Adrenal gland (tissue), 12 donors: ENCODE data around the gene SYNE1. TPM values are rescaled to one million over a fixed set of nuclear protein-coding genes. Genes with fewer than 3 reads are reported as not detected.
A peak's percentile ranks its signal among the peaks of the same experiment; 100 is the strongest.

Experiments
- DNase-seq, 7 donors: peaks; one replicate each; pipeline ENCODE4 v3.0.0-alpha.2; 2019 to 2020
- H3K27ac ChIP-seq, 5 donors: fragments of 200-600 bp; sonication (generic) in 4 of 5; 1 replicate in 3 of 5; 2 replicates in 2 of 5; pipeline versions ENCODE4 v1.5.1 to v1.8.0; 2016 to 2020; ENCODE audit warnings: mild to moderate bottlenecking in 1 of 5
- H3K27me3 ChIP-seq: fragments of 200-600 bp; 2 replicates; pipeline ENCODE4 v1.8.0; 2021
- H3K36me3 ChIP-seq, 2 donors: fragments of 200-600 bp; replicated peaks in 1 of 2; 1 replicate in 1 of 2; 2 replicates in 1 of 2; pipeline versions ENCODE4 v1.5.1 to v1.8.0; 2018 to 2022
- H3K4me1 ChIP-seq, 2 donors: fragments of 200-600 bp; replicated peaks in 1 of 2; 1 replicate in 1 of 2; 2 replicates in 1 of 2; pipeline versions ENCODE4 v1.5.1 to v1.8.0; 2018 to 2021
- H3K4me3 ChIP-seq, 4 donors: fragments of 200-600 bp; sonication (generic) in 3 of 4; one replicate each; pipeline ENCODE4 v1.5.1; 2016 to 2018
- H3K9me3 ChIP-seq, 3 donors: fragments of 200-600 bp; sonication (generic) in 1 of 3; replicated peaks in 1 of 3; 1 replicate in 2 of 3; 2 replicates in 1 of 3; pipeline versions ENCODE4 v1.5.1 to v1.8.0; 2016 to 2021
- POLR2A ChIP-seq, 2 donors: fragments of 450-650 bp; IDR thresholded peaks; one replicate each; pipeline ENCODE4 v1.6.1; 2017; ENCODE audit warnings: antibody characterized with exemption in 2 of 2, mild to moderate bottlenecking in 2 of 2, moderate library complexity in 1 of 2
- WGBS, 4 donors: extraction: QIAGEN DNeasy Blood & Tissue Kit in 2 of 4; methylation state at CpG; one replicate each; pipeline versions ENCODE4 v1.1.5 to v1.1.7; 2013 to 2017; 5-methylcytosine and 5-hydroxymethylcytosine counted together
- intact Hi-C, 2 donors: fragments of 100-400 bp; cut with DNase I; formaldehyde crosslinking; loops; one replicate each; pipeline versions ENCODE4 v1.14.1 to v1.15.0; 2022 to 2023
- polyA plus RNA-seq, 3 donors: library from polyadenylated mRNA; stranded (reverse); fragments of 200-250 nt in 2 of 3; fragments of 350-450 nt in 1 of 3; fragmentation: Illumina TruSeq in 1 of 3; extraction: RNeasy Lipid Tissue Mini Kit (QIAGEN cat#74804) in 1 of 3; gene quantifications; one replicate each; pipeline ENCODE4 v1.2.3, GENCODE V29; 2013 to 2014
- total RNA-seq, 9 donors: library from RNA; depleted of rRNA in 4 of 9; stranded (reverse); fragments of >200 nt in 4 of 9; fragments of 120-200 nt in 1 of 9; fragmentation: NEBNext Ultra II Directional in 1 of 9; extraction: Animal tissue kit (Norgen Biotek cat#: 25700) in 1 of 9; gene quantifications; one replicate each; pipeline versions ENCODE4 v1.1.0 to v1.2.4, GENCODE V29; 2013 to 2023
- TF ChIP-seq, protein P1 (sequence below), 6 experiments: fragments of 450-650 bp in 4 of 6; fragments of 200-600 bp in 2 of 6; sonication (generic) in 1 of 6; IDR thresholded peaks; 1 replicate in 5 of 6; 2 replicates in 1 of 6; pipeline versions ENCODE4 v1.5.1 to v1.8.0; 2016 to 2021; ENCODE audit warnings: antibody characterized with exemption in 6 of 6, mild to moderate bottlenecking in 2 of 6, moderate library complexity in 1 of 6
- donor health status: healthy with polysubstance abuse.
- donor health status: Bipolar disorder and iron deficiency.
- donor health status: DM: yes; HTN: yes; CAD: no.
- donor health status: DM: no; HTN: no; CAD: no.
- donor health status: DM: no; HTN: no; CAD: no.
- donor health status: DM: yes; HTN: yes; CAD: no.

SYNE1 gene
- total and polyA plus RNA-seq, 12 donors, result 29.0 to 170 (median 93.1) TPM

DNA sequence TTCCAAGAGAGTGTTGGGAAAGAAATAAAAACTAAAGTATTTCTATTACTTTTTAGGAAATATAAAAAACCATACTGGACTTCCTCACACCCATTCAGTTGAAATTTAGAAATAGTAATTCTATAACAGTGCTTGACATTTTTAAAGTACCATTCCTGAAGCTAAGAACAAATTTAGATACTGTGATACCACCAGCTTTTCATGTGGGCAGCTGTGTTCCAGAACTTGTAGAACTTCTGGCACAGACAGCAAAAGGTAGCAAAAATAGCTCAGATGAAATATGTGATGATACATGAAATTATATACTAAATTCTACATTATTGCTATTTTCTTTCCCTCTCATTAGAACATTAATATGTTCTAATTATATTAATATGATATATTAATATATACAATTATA lies 346.5 kb downstream of the SYNE1 start:
- H3K27me3 ChIP-seq, result no peaks in the 10 kb centered on the region
- no peak overlapping the region for H3K27ac ChIP-seq
- H3K36me3 ChIP-seq, result peaks cover 0 to 64% of the 10 kb centered on the region in 2 donors
- DNase-seq, result no peak
- H3K4me3 ChIP-seq, result no peak overlapping the region
- TF ChIP-seq, protein P1, sequence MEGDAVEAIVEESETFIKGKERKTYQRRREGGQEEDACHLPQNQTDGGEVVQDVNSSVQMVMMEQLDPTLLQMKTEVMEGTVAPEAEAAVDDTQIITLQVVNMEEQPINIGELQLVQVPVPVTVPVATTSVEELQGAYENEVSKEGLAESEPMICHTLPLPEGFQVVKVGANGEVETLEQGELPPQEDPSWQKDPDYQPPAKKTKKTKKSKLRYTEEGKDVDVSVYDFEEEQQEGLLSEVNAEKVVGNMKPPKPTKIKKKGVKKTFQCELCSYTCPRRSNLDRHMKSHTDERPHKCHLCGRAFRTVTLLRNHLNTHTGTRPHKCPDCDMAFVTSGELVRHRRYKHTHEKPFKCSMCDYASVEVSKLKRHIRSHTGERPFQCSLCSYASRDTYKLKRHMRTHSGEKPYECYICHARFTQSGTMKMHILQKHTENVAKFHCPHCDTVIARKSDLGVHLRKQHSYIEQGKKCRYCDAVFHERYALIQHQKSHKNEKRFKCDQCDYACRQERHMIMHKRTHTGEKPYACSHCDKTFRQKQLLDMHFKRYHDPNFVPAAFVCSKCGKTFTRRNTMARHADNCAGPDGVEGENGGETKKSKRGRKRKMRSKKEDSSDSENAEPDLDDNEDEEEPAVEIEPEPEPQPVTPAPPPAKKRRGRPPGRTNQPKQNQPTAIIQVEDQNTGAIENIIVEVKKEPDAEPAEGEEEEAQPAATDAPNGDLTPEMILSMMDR (IDR thresholded peaks at IDR 0.05), result no peak
- no peak for TF ChIP-seq POLR2A (IDR thresholded peaks at IDR 0.05)
- H3K4me1 ChIP-seq, result no peaks in the 10 kb centered on the region
- no peaks in the 10 kb centered on the region for H3K9me3 ChIP-seq
- intact Hi-C loops, result no loop called here

DNA sequence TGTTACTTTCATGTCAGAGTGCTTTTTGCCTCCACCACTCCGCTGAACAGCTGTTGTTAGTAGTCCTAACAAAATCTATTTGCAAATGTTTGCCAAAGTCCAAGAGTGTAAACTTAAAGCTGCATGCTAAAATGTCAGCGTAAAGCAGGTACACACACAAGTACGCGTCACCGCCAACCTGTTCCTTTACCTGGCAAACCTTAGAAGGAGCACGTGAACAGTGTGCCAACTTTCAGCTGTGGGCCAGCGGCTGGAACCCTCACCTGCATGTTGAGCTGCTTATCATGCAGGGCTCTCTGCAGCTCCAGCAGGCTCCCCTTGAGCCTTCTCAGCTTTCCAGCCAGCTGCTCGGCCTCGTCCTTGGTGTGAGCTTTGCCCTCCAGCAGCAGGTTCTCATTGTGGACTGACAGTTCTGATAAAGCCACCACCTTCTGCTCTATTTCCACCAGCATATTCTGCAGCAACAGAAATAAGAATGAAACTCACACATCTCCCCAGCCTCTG lies 359.3 kb downstream of the SYNE1 start:
- intact Hi-C loops, result no loop called here
- no peak for DNase-seq

DNA sequence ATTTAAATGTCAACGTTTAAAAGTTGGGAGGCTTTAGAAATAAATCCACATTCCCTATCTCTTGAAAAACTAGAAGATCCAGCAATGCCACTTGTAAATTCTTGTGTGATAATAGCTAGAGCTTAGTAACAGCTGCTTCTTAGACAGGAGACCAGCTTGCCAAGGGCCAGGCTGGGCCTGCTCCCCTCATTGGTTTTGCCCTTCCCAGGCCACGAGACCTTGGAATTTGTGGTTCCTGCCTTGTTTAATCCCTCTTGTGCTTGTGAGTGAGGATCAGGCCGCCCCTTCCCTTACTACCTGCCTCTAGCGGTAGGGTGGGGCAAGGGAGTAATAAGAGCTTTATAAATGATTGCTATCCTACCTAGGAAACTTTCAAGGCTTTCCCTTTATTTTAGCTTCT lies 363.5 kb downstream of the SYNE1 start:
- H3K4me3 ChIP-seq, result no peak overlapping the region
- TF ChIP-seq, protein P1 (IDR thresholded peaks at IDR 0.05), result no peak
- TF ChIP-seq POLR2A (IDR thresholded peaks at IDR 0.05), result no peak
- H3K27me3 ChIP-seq, result no peaks in the 10 kb centered on the region
- H3K4me1 ChIP-seq, result peaks cover 11 to 37% of the 10 kb centered on the region in 2 donors
- peak overlapping the region in 2 of 5 donors; percentile 40 to 62 for H3K27ac ChIP-seq
- DNase-seq, result peak in 2 of 7 donors; percentile 19 to 29
- intact Hi-C loops, result no loop called here
- H3K36me3 ChIP-seq, result peaks cover 0 to 38% of the 10 kb centered on the region in 2 donors
- WGBS, 4 donors, result 57 to 74% (median 66%) methylated on average over 4 of the region's 4 CpGs
- H3K9me3 ChIP-seq, result no peaks in the 10 kb centered on the region

More for the DNA sequence above, 359.3 kb downstream of the SYNE1 start:
- Histone ChIP-seq H3K9me3 (no peaks in the 10 kb centered on the region), H3K4me1 (peaks cover 8 to 11% of the 10 kb centered on the region in 2 donors), H3K4me3 (no peak overlapping the region), H3K27me3 (no peaks in the 10 kb centered on the region), H3K36me3 (peaks cover 0 to 48% of the 10 kb centered on the region in 2 donors), H3K27ac (peak overlapping the region in 1 of 5 donors; percentile 14)
- WGBS, 4 donors, result 81 to 88% (median 84%) methylated on average over 8 to 9 of the region's 9 CpGs
- TF ChIP-seq, protein P1 (IDR thresholded peaks at IDR 0.05), result no peak
- no peak for TF ChIP-seq POLR2A (IDR thresholded peaks at IDR 0.05)

DNA sequence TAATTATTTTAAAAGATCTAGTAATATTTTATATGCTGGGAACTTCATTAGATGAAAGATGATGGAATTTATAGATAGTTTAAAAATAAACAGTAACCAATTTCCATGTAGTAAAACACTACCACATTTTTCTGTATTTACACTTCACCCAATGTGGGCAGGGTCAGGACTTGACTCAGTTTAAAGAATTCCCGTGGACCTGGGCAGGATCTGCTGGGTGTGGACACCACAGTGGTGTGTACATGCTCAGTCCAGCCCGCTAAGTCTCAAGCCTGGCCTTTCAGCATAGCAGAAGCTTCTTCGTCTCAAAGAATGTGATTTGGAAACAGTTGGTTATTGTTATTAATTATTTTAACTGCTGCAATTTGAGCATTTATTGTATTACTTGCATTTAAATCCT lies 364.2 kb downstream of the SYNE1 start:
- Histone ChIP-seq H3K9me3 (no peaks in the 10 kb centered on the region), H3K36me3 (peaks cover 0 to 40% of the 10 kb centered on the region in 2 donors), H3K4me1 (peaks cover 11 to 39% of the 10 kb centered on the region in 2 donors), H3K27me3 (no peaks in the 10 kb centered on the region), H3K4me3 (no peak overlapping the region), H3K27ac (peak overlapping the region in 2 of 5 donors; percentile 57 to 62)
- peak in 2 of 7 donors; percentile 8 to 20 for DNase-seq
- intact Hi-C loops, result no loop called here
- TF ChIP-seq POLR2A (IDR thresholded peaks at IDR 0.05), result no peak
- TF ChIP-seq, protein P1 (IDR thresholded peaks at IDR 0.05), result no peak
- WGBS, 4 donors, result 49 to 84% (median 72%) methylated on average over 3 of the region's 3 CpGs
